ENCODE measurements around the gene FBXO40. TPM values are rescaled to one million over a fixed set of nuclear protein-coding genes. Genes with fewer than 3 reads are reported as not detected.

Gene FBXO40
- total and polyA plus RNA-seq, 2 of the 8 experiments (the other 6 are each of a cell fraction or from before 2014, with no cell fraction given), result 0.03 TPM; not detected in 1

DNA sequence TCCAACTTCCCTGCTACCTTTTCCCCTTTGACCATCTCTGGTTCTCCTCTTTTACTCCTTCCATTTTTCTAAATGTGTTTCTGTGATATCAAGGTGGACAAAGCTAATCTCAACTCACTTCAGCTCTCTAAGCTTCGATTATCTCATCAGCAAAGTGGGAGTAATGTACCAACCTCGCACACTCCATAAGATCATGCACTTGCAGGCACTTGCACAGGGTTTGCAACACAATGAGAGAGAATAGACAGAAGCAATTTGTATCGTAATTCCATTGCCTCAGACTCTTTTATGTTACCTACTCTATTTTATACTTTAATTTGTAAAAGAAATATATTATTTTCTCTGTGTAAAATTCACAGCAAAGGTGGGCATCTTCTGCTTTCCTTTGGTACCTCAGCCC, 40.4 kb upstream of the FBXO40 start:
- Histone ChIP-seq H4K5ac (ENCODE audit: insufficient read length, low read depth, low read length) (no peak overlapping the region), H3K9me3 (ENCODE audit: insufficient read depth in 2 of 2, low read depth in 1 of 2, low read length in 1 of 2) (no peaks in the 10 kb centered on the region), H3K18ac (ENCODE audit: extremely low read depth, low read length) (no peak overlapping the region), H3K79me2 (ENCODE audit: control insufficient read depth in 1 of 2, insufficient read depth in 2 of 2, low read length in 2 of 2) (no peaks in the 10 kb centered on the region), H4K91ac (replicated peaks; ENCODE audit: insufficient read length, low read length) (no peak overlapping the region), H3K4me1 (replicated peaks in 1 of 4; ENCODE audit: control insufficient read depth in 3 of 4, insufficient read depth in 4 of 4, low read length in 3 of 4) (no peaks in the 10 kb centered on the region), H3K23me2 (ENCODE audit: low read depth, low read length) (no peaks in the 10 kb centered on the region), H3K79me1 (ENCODE audit: low read depth, low read length) (no peaks in the 10 kb centered on the region), H3K4me3 (ENCODE audit: extremely low read depth in 1 of 4, insufficient read depth in 2 of 4, low read depth in 3 of 4, low read length in 4 of 4) (no peak overlapping the region), H4K8ac (ENCODE audit: extremely low read depth, insufficient read depth, low read length) (no peak overlapping the region), H3K36me3 (ENCODE audit: control insufficient read depth in 2 of 4, insufficient read depth in 4 of 4, low read length in 3 of 4) (no peaks in the 10 kb centered on the region), H3K14ac (ENCODE audit: insufficient read length) (no peak overlapping the region), H3K9ac (replicated peaks in 1 of 4; ENCODE audit: extremely low read depth in 1 of 4, low read depth in 3 of 4, low read length in 3 of 4) (no peak overlapping the region), H2AK5ac (ENCODE audit: low read depth, low read length) (no peak overlapping the region), H3K27ac (ENCODE audit: low read depth, low read length) (no peak overlapping the region), H2BK12ac (ENCODE audit: low read depth, low read length) (0 out of 2 replicates have a peak overlapping the region, but pooled peaks have one; percentile 50), H3K4me2 (ENCODE audit: insufficient read depth in 1 of 2, low read depth in 2 of 2, low read length in 2 of 2) (no peak overlapping the region), H3K56ac (replicated peaks; ENCODE audit: insufficient read length, low read depth, low read length) (no peak overlapping the region), H2BK5ac (ENCODE audit: low read depth, low read length) (no peak overlapping the region), H2AFZ (ENCODE audit: low read length) (peak overlapping the region; percentile 44; the same call in 1 of the 2 replicates), H3K27me3 (replicated peaks in 1 of 4; ENCODE audit: control insufficient read depth in 3 of 4, extremely low read depth in 1 of 4, insufficient read depth in 3 of 4, low read length in 3 of 4) (no peaks in the 10 kb centered on the region), H2BK15ac (ENCODE audit: low read length) (no peak overlapping the region), H3K4ac (replicated peaks; ENCODE audit: insufficient read length, low read depth, low read length) (no peak overlapping the region), H4K20me1 (replicated peaks in 1 of 2; ENCODE audit: control insufficient read depth in 1 of 2, insufficient read depth in 2 of 2, low read length in 2 of 2) (no peaks in the 10 kb centered on the region), H2BK120ac (replicated peaks; ENCODE audit: low read depth, low read length) (no peak overlapping the region), H2BK20ac (ENCODE audit: low read length) (no peak overlapping the region), H3K23ac (ENCODE audit: insufficient read length) (no peak overlapping the region)
- ChIA-PET POLR2A (ENCODE audit: partially characterized antibody) (interaction anchor here (1.9 kb wide), 1 partner anchor 41 kb away, joined by 8 read pairs; the partner anchor contains the start of gene FBXO40), CTCF (ENCODE audit: partially characterized antibody) (interaction anchor here (0.6 to 1.6 kb wide), 9 partner anchors 8 to 412 kb away, joined by 3 to 6 read pairs (median 4); partner anchors contain the start of gene POLQ)
- FAIRE-seq, result no peak
- no peak for DNase-seq (ENCODE audit: low read depth in 1 of 2, low spot score in 2 of 2)
- WGBS, 2 experiments (ENCODE audit: extremely low coverage in 1 of 2, insufficient coverage in 1 of 2, insufficient read length in 1 of 2, insufficient replicate concordance in 2 of 2, low coverage in 1 of 2, low lambda C conversion rate in 2 of 2, missing lambda C conversion rate in 1 of 2), result 93% methylated on average over 3 of the region's 3 CpGs; no CpG with 5 or more reads in 1 of the 2 experiments
- TF ChIP-seq ASH2L (IDR thresholded peaks at IDR 0.05; ENCODE audit: low read length) (no peak), CBX5 (IDR thresholded peaks at IDR 0.05; ENCODE audit: low read depth, low read length) (no peak), SRF (IDR thresholded peaks at IDR 0.05; ENCODE audit: low read depth, low read length) (no peak), RBBP5 (IDR thresholded peaks at IDR 0.05; ENCODE audit: borderline replicate concordance, low read depth, low read length) (no peak), PHF8 (conservative IDR thresholded peaks at IDR 0.05; ENCODE audit: low read depth, low read length) (no peak), EZH2 (IDR thresholded peaks at IDR 0.05; ENCODE audit: low read depth, low read length, severe bottlenecking) (no peak), JUN (IDR thresholded peaks at IDR 0.05; ENCODE audit: low read depth, low read length) (no peak), TCF12 (IDR thresholded peaks at IDR 0.05; ENCODE audit: low read depth, low read length) (no peak), GTF2F1 (IDR thresholded peaks at IDR 0.05; ENCODE audit: borderline replicate concordance, low read depth, low read length) (no peak), NANOG (IDR thresholded peaks at IDR 0.05; ENCODE audit: insufficient read depth, low read depth, low read length, poor library complexity, severe bottlenecking) (no peak)
- TF ChIP-seq, protein P1, sequence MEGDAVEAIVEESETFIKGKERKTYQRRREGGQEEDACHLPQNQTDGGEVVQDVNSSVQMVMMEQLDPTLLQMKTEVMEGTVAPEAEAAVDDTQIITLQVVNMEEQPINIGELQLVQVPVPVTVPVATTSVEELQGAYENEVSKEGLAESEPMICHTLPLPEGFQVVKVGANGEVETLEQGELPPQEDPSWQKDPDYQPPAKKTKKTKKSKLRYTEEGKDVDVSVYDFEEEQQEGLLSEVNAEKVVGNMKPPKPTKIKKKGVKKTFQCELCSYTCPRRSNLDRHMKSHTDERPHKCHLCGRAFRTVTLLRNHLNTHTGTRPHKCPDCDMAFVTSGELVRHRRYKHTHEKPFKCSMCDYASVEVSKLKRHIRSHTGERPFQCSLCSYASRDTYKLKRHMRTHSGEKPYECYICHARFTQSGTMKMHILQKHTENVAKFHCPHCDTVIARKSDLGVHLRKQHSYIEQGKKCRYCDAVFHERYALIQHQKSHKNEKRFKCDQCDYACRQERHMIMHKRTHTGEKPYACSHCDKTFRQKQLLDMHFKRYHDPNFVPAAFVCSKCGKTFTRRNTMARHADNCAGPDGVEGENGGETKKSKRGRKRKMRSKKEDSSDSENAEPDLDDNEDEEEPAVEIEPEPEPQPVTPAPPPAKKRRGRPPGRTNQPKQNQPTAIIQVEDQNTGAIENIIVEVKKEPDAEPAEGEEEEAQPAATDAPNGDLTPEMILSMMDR (IDR thresholded peaks at IDR 0.05; ENCODE audit: control extremely low read depth in 1 of 3, insufficient read depth in 1 of 3, low read depth in 1 of 3, low read length in 3 of 3), result no peak
